ENCODE measurements around the gene PDLIM5. TPM values are rescaled to one million over a fixed set of nuclear protein-coding genes. Genes with fewer than 3 reads are reported as not detected.

Gene PDLIM5
- total RNA-seq, 1 experiment from 2014 or later = 44.7 TPM

GRCh38 chr4:94452476-94453371 lies 982 bp downstream of the PDLIM5 start:
- BruUV-seq (replicated peaks) = TSS peak; percentile 70
- DNase-seq (ENCODE audit: low read depth, low spot score) = no peak
- peak overlapping the region; percentile 79 for H3K27ac ChIP-seq (ENCODE audit: low read length)
- intact Hi-C loops (cut with micrococcal nuclease; ENCODE audit: unreplicated experiment) = no loop called here
- peak overlapping the region; percentile 74 to 75 for H3K4me3 ChIP-seq (ENCODE audit: low read depth in 2 of 2, low read length in 2 of 2)
- peaks cover 19% of the 10 kb centered on the region; the same call in 1 of the 2 replicates for H3K4me1 ChIP-seq (ENCODE audit: control insufficient read depth, insufficient read depth, low read length)
- in situ Hi-C loops (cut with HindIII; ENCODE audit: low pct_unique_long_range_greater_than_20kb, low sequenced_read_pairs) = no loop called here
- TF ChIP-seq CTCF (IDR thresholded peaks at IDR 0.05) (no peak), TCF7L2 (IDR thresholded peaks at IDR 0.05; ENCODE audit: low read depth, low read length) (peak; percentile 96)
- POLR2A ChIA-PET = interaction anchor here (0.6 to 0.7 kb wide), 2 partner anchors 12 to 500 kb away, joined by 3 read pairs; no protein-coding TSS in a partner anchor
- H3K27me3 ChIP-seq (ENCODE audit: control insufficient read depth, insufficient read depth, low read length) = no peaks in the 10 kb centered on the region
- peak; percentile 88 for ATAC-seq
- no peaks in the 10 kb centered on the region for H3K9me3 ChIP-seq (ENCODE audit: control insufficient read depth, insufficient read depth, low read depth, low read length)
- peaks cover 3% of the 10 kb centered on the region for H3K36me3 ChIP-seq (ENCODE audit: control insufficient read depth, insufficient read depth, low read length)
- CTCF ChIA-PET = no interaction called here

GRCh38 chr4:94453391-94453963 lies 1.7 kb downstream of the PDLIM5 start:
- Histone ChIP-seq H3K4me3 (ENCODE audit: low read depth in 2 of 2, low read length in 2 of 2) (peak overlapping the region; percentile 74 to 75), H3K36me3 (ENCODE audit: control insufficient read depth, insufficient read depth, low read length) (peaks cover 3% of the 10 kb centered on the region), H3K9me3 (ENCODE audit: control insufficient read depth, insufficient read depth, low read depth, low read length) (no peaks in the 10 kb centered on the region), H3K4me1 (ENCODE audit: control insufficient read depth, insufficient read depth, low read length) (peaks cover 26% of the 10 kb centered on the region), H3K27ac (ENCODE audit: low read length) (peak overlapping the region; percentile 79), H3K27me3 (ENCODE audit: control insufficient read depth, insufficient read depth, low read length) (no peaks in the 10 kb centered on the region)
- ChIA-PET POLR2A (interaction anchor here (0.7 kb wide), 1 partner anchor 11 kb away, joined by 3 read pairs; no protein-coding TSS in a partner anchor), CTCF (no interaction called here)
- in situ Hi-C loops (cut with HindIII; ENCODE audit: low pct_unique_long_range_greater_than_20kb, low sequenced_read_pairs) (no loop called here), intact Hi-C loops (cut with micrococcal nuclease; ENCODE audit: unreplicated experiment) (no loop called here)
- no TSS peak for BruUV-seq (replicated peaks)
- DNase-seq (ENCODE audit: low read depth, low spot score) (no peak), ATAC-seq (no peak)
- no peak for TF ChIP-seq CTCF (IDR thresholded peaks at IDR 0.05)
- no peak for TF ChIP-seq POLR2AphosphoS5 (IDR thresholded peaks at IDR 0.05; ENCODE audit: low read depth, low read length)
- TF ChIP-seq TCF7L2 (IDR thresholded peaks at IDR 0.05; ENCODE audit: low read depth, low read length) = no peak
- no peak for TF ChIP-seq REST (IDR thresholded peaks at IDR 0.05; ENCODE audit: insufficient read depth in 1 of 2, low read depth in 2 of 2, low read length in 1 of 2)
- no peak for TF ChIP-seq SIN3A (IDR thresholded peaks at IDR 0.05; ENCODE audit: borderline replicate concordance, insufficient read depth, low read depth, low read length)
